Stomach (tissue), 9 donors: Measurements from ENCODE around the gene EXT2. TPM values are rescaled to one million over a fixed set of nuclear protein-coding genes. Genes with fewer than 3 reads are reported as not detected.

ENCODE experiments used
- DNase-seq, 2 donors: peaks; one replicate each; pipeline versions ENCODE4 v3.0.0 to v3.0.0-alpha.2; 2013 to 2019
- H3K27ac ChIP-seq, 5 donors: fragments of 200-600 bp in 4 of 5; sonication (generic) in 4 of 5; one replicate each; pipeline ENCODE4 v1.5.1; 2013 to 2019; ENCODE audit warnings: mild to moderate bottlenecking in 1 of 5, moderate library complexity in 1 of 5
- H3K27me3 ChIP-seq, 3 donors: fragments of 200-600 bp; sonication (generic); one replicate each; pipeline ENCODE4 v1.5.1; 2017 to 2019; ENCODE audit warnings: mixed run types in 1 of 3
- H3K36me3 ChIP-seq, 4 donors: fragments of 200-600 bp; sonication (generic); 1 replicate in 3 of 4; 2 replicates in 1 of 4; pipeline ENCODE4 v1.5.1; 2016 to 2019
- H3K4me1 ChIP-seq, 4 donors: fragments of 200-600 bp; sonication (generic); one replicate each; pipeline ENCODE4 v1.5.1; 2016 to 2019
- H3K4me3 ChIP-seq, 4 donors: fragments of 200-600 bp; sonication (generic) in 3 of 4; one replicate each; pipeline ENCODE4 v1.5.1; 2016 to 2019; ENCODE audit warnings: mild to moderate bottlenecking in 1 of 4
- H3K9me3 ChIP-seq, 4 donors: fragments of 200-600 bp; sonication (generic); one replicate each; pipeline ENCODE4 v1.5.1; 2016 to 2019
- CTCF ChIP-seq, 7 experiments: fragments of 450-650 bp in 4 of 7; fragments of 200-600 bp in 3 of 7; sonication (generic) in 3 of 7; IDR thresholded peaks; one replicate each; pipeline ENCODE4 v1.5.1; 2016 to 2019; ENCODE audit warnings: antibody characterized with exemption in 7 of 7, control low read depth in 2 of 7, mild to moderate bottlenecking in 1 of 7
- EP300 ChIP-seq: sonication (generic); formaldehyde crosslinking; IDR thresholded peaks from one replicate; pipeline ENCODE4 v1.6.1; 2017; ENCODE audit warnings: antibody characterized with exemption
- POLR2A ChIP-seq, 4 donors: fragments of 450-650 bp; IDR thresholded peaks; one replicate each; pipeline ENCODE4 v1.6.1; 2016; ENCODE audit warnings: antibody characterized with exemption in 4 of 4, control low read depth in 2 of 4, mild to moderate bottlenecking in 1 of 4, moderate library complexity in 1 of 4
- POLR2AphosphoS5 ChIP-seq, 3 donors: sonication (generic); formaldehyde crosslinking; IDR thresholded peaks; one replicate each; pipeline ENCODE4 v1.6.1; 2016; ENCODE audit warnings: antibody characterized with exemption in 3 of 3
- WGBS, 5 donors: extraction: QIAGEN DNeasy Blood & Tissue Kit in 3 of 5; methylation state at CpG; one replicate each; pipeline versions ENCODE4 v1.1.5 to v1.1.7; 2013 to 2018; 5-methylcytosine and 5-hydroxymethylcytosine counted together
- intact Hi-C: fragments of 100-400 bp; cut with DNase I; formaldehyde crosslinking; loops from one replicate; pipeline ENCODE4 v1.15.1; 2023; ENCODE audit warnings: low total_unique reads
- polyA plus RNA-seq, 3 donors: library from polyadenylated mRNA; stranded (reverse); fragments of 200-250 nt; gene quantifications; one replicate each; pipeline ENCODE4 v1.2.3, GENCODE V29; 2013
- total RNA-seq, 5 donors: library from RNA; depleted of rRNA; stranded (reverse); fragments of >200 nt; gene quantifications; one replicate each; pipeline versions ENCODE4 v1.1.0 to v1.2.3, GENCODE V29; 2014 to 2016
- donor health status: healthy with polysubstance abuse.
- donor health status: Bipolar disorder and iron deficiency.
- donor health status: healthy.

The EXT2 gene
- total and polyA plus RNA-seq, 8 donors, result 10.5 to 93.8 (median 16.0) TPM

GRCh38 chr11:44145011-44145775 lies 49.7 kb downstream of the EXT2 start:
- DNase-seq, result no peak
- peaks cover 5 to 51% (median 31%) of the 10 kb centered on the region in 4 donors for H3K36me3 ChIP-seq
- TF ChIP-seq EP300 (no peak), POLR2AphosphoS5 (IDR thresholded peaks at IDR 0.05) (no peak), CTCF (IDR thresholded peaks at IDR 0.05) (no peak), POLR2A (IDR thresholded peaks at IDR 0.05) (no peak)
- H3K9me3 ChIP-seq, result no peaks in the 10 kb centered on the region
- no peaks in the 10 kb centered on the region for H3K27me3 ChIP-seq
- intact Hi-C loops, result no loop called here
- H3K4me1 ChIP-seq, result peaks cover 0 to 12% (median 5%) of the 10 kb centered on the region in 4 donors
- H3K4me3 ChIP-seq, result no peak overlapping the region
- 73 to 84% (median 79%) methylated on average over 3 of the region's 3 CpGs for WGBS, 5 donors
- no peak overlapping the region for H3K27ac ChIP-seq

- H3K4me3 ChIP-seq, result no peak overlapping the region
- 95 to 100% (median 98%) methylated on average over 2 of the region's 2 CpGs for WGBS, 5 donors
- TF ChIP-seq EP300 (no peak), CTCF (IDR thresholded peaks at IDR 0.05) (no peak)
- intact Hi-C loops, result no loop called here
- H3K27me3 ChIP-seq, result no peaks in the 10 kb centered on the region
- DNase-seq, result no peak
- H3K4me1 ChIP-seq, result peaks cover 0 to 11% (median 4%) of the 10 kb centered on the region in 4 donors
- no peaks in the 10 kb centered on the region for H3K9me3 ChIP-seq
- H3K36me3 ChIP-seq, result peaks cover 5 to 69% (median 43%) of the 10 kb centered on the region in 4 donors
- no peak overlapping the region for H3K27ac ChIP-seq
Observed at GRCh38 chr11:44146931-44147330, 51.5 kb downstream of the EXT2 start.

- H3K27ac ChIP-seq, result no peak overlapping the region
- no peaks in the 10 kb centered on the region for H3K27me3 ChIP-seq
- WGBS, 5 donors, result 82 to 91% (median 84%) methylated on average over 3 of the region's 3 CpGs
- TF ChIP-seq CTCF (IDR thresholded peaks at IDR 0.05), result no peak
- TF ChIP-seq POLR2A (IDR thresholded peaks at IDR 0.05), result no peak
- no peak for TF ChIP-seq POLR2AphosphoS5 (IDR thresholded peaks at IDR 0.05)
- TF ChIP-seq EP300, result no peak
- H3K4me1 ChIP-seq, result peaks cover 0 to 11% (median 4%) of the 10 kb centered on the region in 4 donors
- DNase-seq, result no peak
- H3K36me3 ChIP-seq, result peaks cover 5 to 74% (median 45%) of the 10 kb centered on the region in 4 donors
- H3K4me3 ChIP-seq, result no peak overlapping the region
- no peaks in the 10 kb centered on the region for H3K9me3 ChIP-seq
- intact Hi-C loops, result no loop called here
Observed at GRCh38 chr11:44147751-44148150, 52.3 kb downstream of the EXT2 start.

GRCh38 chr11:44149651-44150050 lies 54.2 kb downstream of the EXT2 start:
- DNase-seq, result no peak
- 73 to 87% (median 74%) methylated on average over 2 of the region's 2 CpGs for WGBS, 5 donors
- intact Hi-C loops, result no loop called here

More at GRCh38 chr11:44149651-44150050, 54.2 kb downstream of the EXT2 start:
- H3K27me3 ChIP-seq, result no peaks in the 10 kb centered on the region
- TF ChIP-seq EP300 (no peak), POLR2AphosphoS5 (IDR thresholded peaks at IDR 0.05) (no peak), POLR2A (IDR thresholded peaks at IDR 0.05) (no peak), CTCF (IDR thresholded peaks at IDR 0.05) (no peak)
- H3K9me3 ChIP-seq, result no peaks in the 10 kb centered on the region
- H3K36me3 ChIP-seq, result peaks cover 5 to 58% (median 37%) of the 10 kb centered on the region in 4 donors
- H3K4me1 ChIP-seq, result peaks cover 0 to 1% (median 0%) of the 10 kb centered on the region in 4 donors
- H3K27ac ChIP-seq, result no peak overlapping the region
- no peak overlapping the region for H3K4me3 ChIP-seq
